SK-N-MC (cell line): ENCODE data around the gene DUSP9.
A peak's percentile ranks its signal among the peaks of the same experiment; 100 is the strongest.
"Not testable (repeated sequence)": the region's sequence is repeated elsewhere in the genome, so short reads cannot be mapped to it uniquely, and the experiment has no call there.

ENCODE experiments used
- DNase-seq: peaks from one replicate; pipeline ENCODE4 v3.0.0-alpha.2; 2011; ENCODE audit warnings: low read depth, low spot score
- H3K27ac ChIP-seq: fragments of 200-600 bp; sonication (generic); 2 replicates; pipeline ENCODE4 v1.5.1; 2016; ENCODE audit warnings: mixed run types
- H3K36me3 ChIP-seq: fragments of 200-600 bp; sonication (generic); 2 replicates; pipeline ENCODE4 v1.6.1; 2017; ENCODE audit warnings: antibody characterized with exemption, low read length, mixed read lengths; ENCODE audit not compliant: insufficient read depth
- H3K4me3 ChIP-seq: fragments of 200-600 bp; sonication (generic); 2 replicates; pipeline ENCODE4 v1.5.1; 2016
- H3K9ac ChIP-seq: fragments of 200-600 bp; sonication (generic); 2 replicates; pipeline ENCODE4 v1.8.0; 2017; ENCODE audit warnings: mixed run types, mixed read lengths; ENCODE audit not compliant: insufficient read length
- H3K9me3 ChIP-seq: fragments of 200-600 bp; sonication (generic); 2 replicates; pipeline ENCODE4 v1.6.1; 2017; ENCODE audit warnings: low read depth, mild to moderate bottlenecking, antibody characterized with exemption, low read length, moderate library complexity, mixed read lengths
- EZH2 ChIP-seq: fragments of 200-600 bp; sonication (generic); IDR thresholded peaks from one replicate; pipeline ENCODE4 v1.6.1; 2017; ENCODE audit warnings: antibody characterized with exemption
- FOXP2 ChIP-seq: optimal IDR thresholded peaks from 2 replicates; pipeline ENCODE3; 2011; ENCODE audit warnings: mild to moderate bottlenecking, moderate library complexity; ENCODE audit not compliant: insufficient read depth; ENCODE audit errors: extremely low read length, control extremely low read depth
- POLR2AphosphoS5 ChIP-seq: IDR thresholded peaks from 2 replicates; pipeline ENCODE4 v1.6.1; 2012; ENCODE audit warnings: mild to moderate bottlenecking, low read depth, low read length, borderline replicate concordance

DUSP9 gene

DNA sequence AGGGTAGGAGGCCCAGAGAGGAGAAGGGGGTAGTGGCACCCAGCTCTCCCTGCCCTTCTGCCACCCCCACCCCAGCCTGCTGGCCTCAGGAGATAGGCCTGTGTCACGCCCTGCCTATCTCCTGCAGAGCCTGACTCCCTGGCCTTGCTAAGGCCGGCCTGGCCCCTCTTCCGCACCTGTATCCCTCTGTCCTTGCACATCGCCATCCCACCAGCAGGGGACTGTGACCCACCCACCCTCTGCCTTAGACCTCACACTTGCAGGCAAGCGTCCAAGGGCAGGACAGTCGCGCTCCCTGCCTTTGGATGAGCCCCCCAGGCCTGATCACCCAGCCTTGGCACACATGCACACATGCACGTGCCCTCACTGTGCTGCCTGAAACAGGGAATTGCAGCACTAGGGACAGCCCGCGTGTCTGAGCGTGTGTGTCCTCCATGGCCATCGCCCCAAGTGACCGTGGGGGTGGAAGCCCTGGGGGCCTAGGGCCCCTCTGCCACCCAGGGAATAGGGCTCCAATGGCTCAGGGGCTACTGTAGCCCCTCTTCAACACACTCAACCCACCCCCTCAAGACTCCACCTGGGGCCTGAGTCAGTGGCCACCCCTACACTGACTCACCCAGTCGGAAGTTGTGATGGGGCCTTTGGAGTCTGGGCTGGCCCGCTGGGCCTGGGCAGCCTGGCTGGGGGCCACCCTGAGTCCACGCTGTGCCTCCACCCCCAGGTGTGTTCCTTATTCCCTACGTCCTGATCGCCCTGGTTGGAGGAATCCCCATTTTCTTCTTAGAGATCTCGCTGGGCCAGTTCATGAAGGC lies 42.9 kb downstream of the DUSP9 start:
- TF ChIP-seq POLR2AphosphoS5, result no peak
- no peak for TF ChIP-seq EZH2
- no peak for TF ChIP-seq FOXP2
- Histone ChIP-seq H3K36me3 (peaks cover 3% of the 10 kb centered on the region; the same call in 1 of the 2 replicates), H3K4me3 (peak overlapping the region; percentile 54), H3K9me3 (no peaks in the 10 kb centered on the region), H3K27ac (no peak overlapping the region), H3K9ac (no peak overlapping the region)
- DNase-seq, result no peak

- TF ChIP-seq POLR2AphosphoS5 (no peak), EZH2 (no peak), FOXP2 (no peak)
- peaks cover 3% of the 10 kb centered on the region; the same call in 1 of the 2 replicates for H3K36me3 ChIP-seq
- DNase-seq, result no peak
- H3K9me3 ChIP-seq, result no peaks in the 10 kb centered on the region
- H3K27ac ChIP-seq, result no peak overlapping the region
- H3K9ac ChIP-seq, result no peak overlapping the region
- no peak overlapping the region for H3K4me3 ChIP-seq
Measured at GRCh38 chrX:153690466-153690865, 43.5 kb downstream of the DUSP9 start.

- not testable (repeated sequence) for DNase-seq, H3K4me3 ChIP-seq, H3K9ac ChIP-seq, H3K27ac ChIP-seq, H3K36me3 ChIP-seq, H3K9me3 ChIP-seq
Measured at GRCh38 chrX:153691032-153691827, 44.2 kb downstream of the DUSP9 start.

DNA sequence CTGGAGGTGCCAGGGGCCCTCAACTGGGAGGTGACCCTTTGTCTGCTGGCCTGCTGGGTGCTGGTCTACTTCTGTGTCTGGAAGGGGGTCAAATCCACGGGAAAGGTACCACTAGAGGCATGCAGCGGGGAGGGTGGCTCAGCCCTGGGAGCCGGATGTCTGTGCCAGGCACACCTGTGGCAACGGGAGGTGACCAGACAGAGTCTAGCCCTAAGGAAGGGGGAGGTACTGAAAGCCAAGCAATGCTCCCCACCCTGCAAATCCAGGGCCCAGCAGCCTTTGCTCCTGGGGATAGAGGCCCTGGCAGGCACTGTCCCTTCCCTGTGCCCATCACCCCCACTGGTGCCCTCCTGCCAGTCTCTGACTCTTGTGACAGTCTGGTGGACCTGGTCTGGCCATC lies 45.0 kb downstream of the DUSP9 start:
- TF ChIP-seq POLR2AphosphoS5 (no peak), EZH2 (no peak), FOXP2 (no peak)
- Histone ChIP-seq H3K36me3 (peaks cover 3% of the 10 kb centered on the region; the same call in 1 of the 2 replicates), H3K9ac (no peak overlapping the region), H3K4me3 (no peak overlapping the region), H3K27ac (no peak overlapping the region), H3K9me3 (no peaks in the 10 kb centered on the region)
- DNase-seq, result no peak

DNA sequence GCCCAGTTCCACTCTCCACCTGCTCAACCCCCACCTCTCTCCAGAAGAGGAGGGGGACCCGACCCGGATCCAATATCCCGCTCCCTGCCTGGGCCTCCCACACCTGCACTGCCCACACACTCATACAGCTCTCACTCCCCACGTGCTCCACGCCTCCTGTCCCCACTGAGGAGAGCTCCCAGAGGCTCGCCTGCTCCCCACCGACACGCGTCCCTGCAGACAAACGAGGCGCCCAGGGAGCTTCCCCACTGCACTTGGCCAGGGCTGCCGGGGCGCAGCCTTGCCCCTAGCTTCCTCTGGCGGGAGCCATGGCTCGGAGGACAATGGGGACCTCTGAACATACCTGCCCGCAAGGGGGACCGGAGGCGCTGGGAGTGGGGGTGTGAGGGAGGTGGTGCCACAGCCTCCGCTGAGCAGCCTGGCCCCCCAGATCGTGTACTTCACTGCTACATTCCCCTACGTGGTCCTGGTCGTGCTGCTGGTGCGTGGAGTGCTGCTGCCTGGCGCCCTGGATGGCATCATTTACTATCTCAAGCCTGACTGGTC lies 45.7 kb downstream of the DUSP9 start:
- no peaks in the 10 kb centered on the region for H3K9me3 ChIP-seq
- no peak overlapping the region for H3K9ac ChIP-seq
- no peak for DNase-seq
- H3K4me3 ChIP-seq, result no peak overlapping the region
- H3K36me3 ChIP-seq, result peaks cover 3% of the 10 kb centered on the region; the same call in 1 of the 2 replicates
- no peak for TF ChIP-seq EZH2
- TF ChIP-seq POLR2AphosphoS5, result no peak
- TF ChIP-seq FOXP2, result no peak
- H3K27ac ChIP-seq, result no peak overlapping the region

GRCh38 chrX:153693216-153694086 lies 46.4 kb downstream of the DUSP9 start:
- H3K9me3 ChIP-seq, result no peaks in the 10 kb centered on the region
- H3K9ac ChIP-seq, result no peak overlapping the region
- no peak overlapping the region for H3K27ac ChIP-seq
- no peak for DNase-seq
- TF ChIP-seq EZH2, result no peak
- TF ChIP-seq FOXP2, result no peak
- TF ChIP-seq POLR2AphosphoS5, result no peak
- peaks cover 3% of the 10 kb centered on the region; the same call in 1 of the 2 replicates for H3K36me3 ChIP-seq
- H3K4me3 ChIP-seq, result no peak overlapping the region

GRCh38 chrX:153694256-153694655 lies 47.3 kb downstream of the DUSP9 start:
- H3K36me3 ChIP-seq, H3K9ac ChIP-seq, H3K9me3 ChIP-seq, DNase-seq, H3K27ac ChIP-seq, H3K4me3 ChIP-seq: not testable (repeated sequence)

DNA sequence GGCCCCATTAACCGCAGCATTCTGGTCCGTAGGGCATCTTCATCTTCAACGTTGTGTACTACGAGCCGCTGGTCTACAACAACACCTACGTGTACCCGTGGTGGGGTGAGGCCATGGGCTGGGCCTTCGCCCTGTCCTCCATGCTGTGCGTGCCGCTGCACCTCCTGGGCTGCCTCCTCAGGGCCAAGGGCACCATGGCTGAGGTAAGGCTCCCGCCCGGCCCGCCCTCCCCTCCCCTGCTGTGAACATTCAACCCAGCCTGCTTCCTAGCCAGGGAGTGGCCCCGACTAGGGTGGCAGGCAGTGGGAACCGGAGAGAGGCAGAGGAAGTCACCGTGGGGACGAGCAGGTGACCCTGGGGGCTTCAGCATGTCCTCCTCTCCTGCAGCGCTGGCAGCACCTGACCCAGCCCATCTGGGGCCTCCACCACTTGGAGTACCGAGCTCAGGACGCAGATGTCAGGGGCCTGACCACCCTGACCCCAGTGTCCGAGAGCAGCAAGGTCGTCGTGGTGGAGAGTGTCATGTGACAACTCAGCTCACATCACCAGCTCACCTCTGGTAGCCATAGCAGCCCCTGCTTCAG lies 47.8 kb downstream of the DUSP9 start:
- TF ChIP-seq FOXP2 (no peak), EZH2 (no peak), POLR2AphosphoS5 (no peak)

More for the DNA sequence above, 47.8 kb downstream of the DUSP9 start:
- Histone ChIP-seq H3K9me3 (no peaks in the 10 kb centered on the region), H3K4me3 (no peak overlapping the region), H3K9ac (no peak overlapping the region), H3K27ac (no peak overlapping the region), H3K36me3 (peaks cover 3% of the 10 kb centered on the region; the same call in 1 of the 2 replicates)
- DNase-seq, result no peak
